HepG2 (cell line): ENCODE results near the gene IFT43.

Experiments
- MAZ ChIP-seq, 2 experiments: sonication (generic) in 1 of 2; formaldehyde crosslinking in 1 of 2; IDR thresholded peaks; 2 replicates each; pipeline versions ENCODE4 v1.5.0 to v1.6.1; 2012 to 2020; ENCODE audit warnings: low read depth in 2 of 2, mild to moderate bottlenecking in 2 of 2, borderline replicate concordance in 1 of 2, improper control_type of control experiment in 1 of 2, low read length in 1 of 2, missing genetic modification reagents in 1 of 2, moderate library complexity in 1 of 2
- NR2C2 ChIP-seq: sonication (generic); formaldehyde crosslinking; IDR thresholded peaks from 2 replicates; pipeline ENCODE4 v1.4.0; 2020; ENCODE audit warnings: missing genetic modification reagents, mild to moderate bottlenecking, moderate library complexity, borderline replicate concordance
- POLR2A ChIP-seq, 2 experiments: IDR thresholded peaks; 2 replicates each; pipeline ENCODE4 v1.6.1; 2011; ENCODE audit warnings: low read depth in 2 of 2, low read length in 2 of 2, mild to moderate bottlenecking in 1 of 2, moderate library complexity in 1 of 2; ENCODE audit not compliant: insufficient read depth in 1 of 2
- POLR2AphosphoS5 ChIP-seq: IDR thresholded peaks from 2 replicates; pipeline ENCODE4 v1.6.1; 2012; ENCODE audit warnings: low read depth, low read length
- PRMT3 ChIP-seq: sonication (generic); formaldehyde crosslinking; IDR thresholded peaks from 2 replicates; pipeline ENCODE4 v1.8.1; 2022; ENCODE audit warnings: low read depth, mild to moderate bottlenecking, moderate library complexity, missing genetic modification reagents, borderline replicate concordance
- RBM39 ChIP-seq: fragments of 200-400 bp; formaldehyde crosslinking; IDR thresholded peaks from one replicate; pipeline ENCODE4 v1.6.1; 2018; ENCODE audit warnings: antibody characterized with exemption, mild to moderate bottlenecking, low read depth, low read length; ENCODE audit not compliant: poor library complexity, severe bottlenecking
- RFX5 ChIP-seq: IDR thresholded peaks from 2 replicates; pipeline ENCODE4 v1.6.1; 2011; ENCODE audit warnings: low read depth, low read length, improper control_type of control experiment
- SMARCC2 ChIP-seq: fragments of 450-650 bp; IDR thresholded peaks from 2 replicates; pipeline ENCODE4 v1.6.1; 2017; ENCODE audit warnings: antibody characterized with exemption, mild to moderate bottlenecking
- ZNF274 ChIP-seq: sonication (generic); formaldehyde crosslinking; IDR thresholded peaks from 2 replicates; pipeline ENCODE4 v1.5.1; 2020; ENCODE audit warnings: mild to moderate bottlenecking, missing genetic modification reagents
- ZNF3 ChIP-seq: IDR thresholded peaks from 2 replicates; pipeline ENCODE4 v1.7.0; 2017; ENCODE audit warnings: inconsistent platforms
- ZNF513 ChIP-seq: sonication (generic); formaldehyde crosslinking; conservative IDR thresholded peaks from 2 replicates; pipeline ENCODE4 v1.5.0; 2020; ENCODE audit warnings: missing genetic modification reagents
- ZNF777 ChIP-seq: sonication (generic); formaldehyde crosslinking; IDR thresholded peaks from 2 replicates; pipeline ENCODE4 v1.4.0; 2020; ENCODE audit warnings: missing genetic modification reagents

- TF ChIP-seq SMARCC2, result no peak
- no peak for TF ChIP-seq POLR2A (IDR thresholded peaks at IDR 0.05; ENCODE audit: insufficient read depth in 1 of 2, low read depth in 2 of 2, low read length in 2 of 2)
- no peak for TF ChIP-seq ZNF3
- no peak for TF ChIP-seq POLR2AphosphoS5
- TF ChIP-seq RBM39, result no peak
- TF ChIP-seq ZNF274, result no peak
- TF ChIP-seq PRMT3 (CRISPR knock-in tag), result no peak
- TF ChIP-seq ZNF513 (CRISPR knock-in tag), result no peak
- TF ChIP-seq RFX5, result no peak
- no peak for TF ChIP-seq NR2C2 (CRISPR knock-in tag)
- no peak for TF ChIP-seq ZNF777 (CRISPR knock-in tag)
- no peak for TF ChIP-seq MAZ (IDR thresholded peaks at IDR 0.05; ENCODE audit: borderline replicate concordance, low read depth, low read length)
- no peak for TF ChIP-seq MAZ (CRISPR knock-in tag; IDR thresholded peaks at IDR 0.05; ENCODE audit: low read depth)
Observed at GRCh38 chr14:76006253-76006652, 20.7 kb downstream of the IFT43 start.
